Measurements from ENCODE around the gene SPAG16.

The SPAG16 gene

GRCh38 chr2:214242797-214243196 is 958.5 kb downstream of the SPAG16 start:
- Histone ChIP-seq H3K27ac (no peak overlapping the region), H3K9me3 (no peaks in the 10 kb centered on the region), H3K4me3 (no peak overlapping the region), H3K4me2 (no peak overlapping the region), H3K9ac (no peak overlapping the region), H3K4me1 (no peaks in the 10 kb centered on the region), H4K20me1 (no peaks in the 10 kb centered on the region), H3K27me3 (no peaks in the 10 kb centered on the region), H3K36me3 (no peaks in the 10 kb centered on the region)
- TF ChIP-seq Cebpa-rat (IDR thresholded peaks at IDR 0.05): no peak

- Histone ChIP-seq H3K9ac (no peak overlapping the region), H3K4me1 (no peaks in the 10 kb centered on the region), H3K36me3 (no peaks in the 10 kb centered on the region), H3K27ac (no peak overlapping the region), H3K9me3 (no peaks in the 10 kb centered on the region), H4K20me1 (no peaks in the 10 kb centered on the region), H3K4me2 (no peak overlapping the region), H3K27me3 (no peaks in the 10 kb centered on the region), H3K4me3 (no peak overlapping the region)
- no peak for TF ChIP-seq Cebpa-rat (IDR thresholded peaks at IDR 0.05)
These were observed 960.6 kb downstream of the SPAG16 start for GRCh38 chr2:214244847-214245246.

- no peak for TF ChIP-seq Cebpa-rat (IDR thresholded peaks at IDR 0.05)
These were observed 962.2 kb downstream of the SPAG16 start for GRCh38 chr2:214246417-214246816.

GRCh38 chr2:214247531-214247930 is 963.3 kb downstream of the SPAG16 start:
- Histone ChIP-seq H3K27ac (no peak overlapping the region), H3K36me3 (no peaks in the 10 kb centered on the region), H3K4me1 (no peaks in the 10 kb centered on the region), H3K27me3 (no peaks in the 10 kb centered on the region), H3K9me3 (no peaks in the 10 kb centered on the region), H4K20me1 (no peaks in the 10 kb centered on the region), H3K4me3 (no peak overlapping the region), H3K9ac (no peak overlapping the region), H3K4me2 (no peak overlapping the region)
- TF ChIP-seq Cebpa-rat (IDR thresholded peaks at IDR 0.05): no peak

More at GRCh38 chr2:214246417-214246816, 962.2 kb downstream of the SPAG16 start:
- Histone ChIP-seq H3K4me3 (no peak overlapping the region), H3K4me1 (no peaks in the 10 kb centered on the region), H3K27me3 (no peaks in the 10 kb centered on the region), H3K9ac (no peak overlapping the region), H3K4me2 (no peak overlapping the region), H3K9me3 (no peaks in the 10 kb centered on the region), H3K27ac (no peak overlapping the region), H3K36me3 (no peaks in the 10 kb centered on the region), H4K20me1 (no peaks in the 10 kb centered on the region)

GRCh38 chr2:214255046-214255445 is 970.8 kb downstream of the SPAG16 start:
- TF ChIP-seq Cebpa-rat (IDR thresholded peaks at IDR 0.05): no peak
- Histone ChIP-seq H4K20me1 (no peaks in the 10 kb centered on the region), H3K27me3 (no peaks in the 10 kb centered on the region), H3K27ac (no peak overlapping the region), H3K9me3 (no peaks in the 10 kb centered on the region), H3K36me3 (no peaks in the 10 kb centered on the region), H3K4me1 (no peaks in the 10 kb centered on the region), H3K4me3 (no peak overlapping the region), H3K9ac (no peak overlapping the region), H3K4me2 (no peak overlapping the region)

- no peak for TF ChIP-seq Cebpa-rat (IDR thresholded peaks at IDR 0.05)
- no peaks in the 10 kb centered on the region for H3K9me3 ChIP-seq
- no peaks in the 10 kb centered on the region for H4K20me1 ChIP-seq
- no peak overlapping the region for H3K4me2 ChIP-seq
- no peak overlapping the region for H3K9ac ChIP-seq
- H3K27ac ChIP-seq: no peak overlapping the region
- H3K4me3 ChIP-seq: no peak overlapping the region
- no peaks in the 10 kb centered on the region for H3K4me1 ChIP-seq
- H3K27me3 ChIP-seq: no peaks in the 10 kb centered on the region
- no peaks in the 10 kb centered on the region for H3K36me3 ChIP-seq
These were observed 977.4 kb downstream of the SPAG16 start for GRCh38 chr2:214261683-214262082.

GRCh38 chr2:214264171-214264570 is 979.9 kb downstream of the SPAG16 start:
- no peak overlapping the region for H3K4me3 ChIP-seq
- no peak for TF ChIP-seq Cebpa-rat (IDR thresholded peaks at IDR 0.05)
- H3K36me3 ChIP-seq: no peaks in the 10 kb centered on the region
- H3K9me3 ChIP-seq: no peaks in the 10 kb centered on the region
- H4K20me1 ChIP-seq: no peaks in the 10 kb centered on the region
- no peaks in the 10 kb centered on the region for H3K4me1 ChIP-seq
- H3K9ac ChIP-seq: no peak overlapping the region
- no peak overlapping the region for H3K27ac ChIP-seq
- no peak overlapping the region for H3K4me2 ChIP-seq
- no peaks in the 10 kb centered on the region for H3K27me3 ChIP-seq

GRCh38 chr2:214265991-214266489 is 981.8 kb downstream of the SPAG16 start:
- Histone ChIP-seq H3K36me3 (no peaks in the 10 kb centered on the region), H3K4me3 (no peak overlapping the region), H3K9ac (no peak overlapping the region), H3K27ac (no peak overlapping the region), H3K9me3 (no peaks in the 10 kb centered on the region), H3K27me3 (no peaks in the 10 kb centered on the region), H3K4me2 (no peak overlapping the region), H3K4me1 (no peaks in the 10 kb centered on the region), H4K20me1 (no peaks in the 10 kb centered on the region)
- no peak for TF ChIP-seq Cebpa-rat (IDR thresholded peaks at IDR 0.05)

- Histone ChIP-seq H3K36me3 (no peaks in the 10 kb centered on the region), H3K27me3 (no peaks in the 10 kb centered on the region), H3K27ac (no peak overlapping the region), H3K9ac (no peak overlapping the region), H3K9me3 (no peaks in the 10 kb centered on the region), H3K4me1 (no peaks in the 10 kb centered on the region), H4K20me1 (no peaks in the 10 kb centered on the region), H3K4me3 (no peak overlapping the region), H3K4me2 (no peak overlapping the region)
- TF ChIP-seq Cebpa-rat (IDR thresholded peaks at IDR 0.05): no peak
These were observed 993.6 kb downstream of the SPAG16 start for GRCh38 chr2:214277880-214278279.

- Histone ChIP-seq H3K36me3 (no peaks in the 10 kb centered on the region), H3K9me3 (no peaks in the 10 kb centered on the region), H3K4me1 (no peaks in the 10 kb centered on the region), H3K4me2 (no peak overlapping the region), H3K27ac (no peak overlapping the region), H4K20me1 (no peaks in the 10 kb centered on the region), H3K27me3 (no peaks in the 10 kb centered on the region), H3K9ac (no peak overlapping the region), H3K4me3 (no peak overlapping the region)
- no peak for TF ChIP-seq Cebpa-rat (IDR thresholded peaks at IDR 0.05)
These were observed 1001.7 kb downstream of the SPAG16 start for GRCh38 chr2:214286011-214286410.

GRCh38 chr2:214293593-214293992 is 1009.3 kb downstream of the SPAG16 start:
- Histone ChIP-seq H3K9me3 (peaks cover 20% of the 10 kb centered on the region), H3K36me3 (no peaks in the 10 kb centered on the region), H3K27ac (no peak overlapping the region), H3K4me1 (no peaks in the 10 kb centered on the region), H3K4me3 (no peak overlapping the region), H3K27me3 (no peaks in the 10 kb centered on the region), H3K4me2 (no peak overlapping the region), H3K9ac (no peak overlapping the region), H4K20me1 (no peaks in the 10 kb centered on the region)
- no peak for TF ChIP-seq Cebpa-rat (IDR thresholded peaks at IDR 0.05)

Measured in BLaER1 (cell line).